Neural cell (in vitro differentiated cells): ENCODE results near the gene BMPR1B. TPM values are rescaled to one million over a fixed set of nuclear protein-coding genes. Genes with fewer than 3 reads are reported as not detected.

Experiments
- H2AFZ ChIP-seq: fragments of 200-600, 300-800 bp; sonication (generic), shearing (Covaris generic); 2 replicates; pipeline ENCODE4 v1.6.0; 2014; ENCODE audit warnings: low read depth, mild to moderate bottlenecking, antibody characterized with exemption, low read length, moderate library complexity
- H3F3A ChIP-seq: fragments of 200-600 bp; shearing (Covaris generic); 2 replicates; pipeline ENCODE4 v1.6.1; 2016; ENCODE audit warnings: mild to moderate bottlenecking, moderate library complexity, mixed read lengths, antibody characterized with exemption, low read length; ENCODE audit not compliant: insufficient read depth, poor library complexity, severe bottlenecking
- H3K27ac ChIP-seq: fragments of 200-600, 300-800 bp; sonication (generic), shearing (Covaris generic); 2 replicates; pipeline ENCODE4 v1.5.1; 2014; ENCODE audit warnings: mild to moderate bottlenecking, low read length, moderate library complexity
- H3K27me3 ChIP-seq: fragments of 300-800, 200-600 bp; sonication (generic), shearing (Covaris generic); 2 replicates; pipeline ENCODE4 v1.6.0; 2014; ENCODE audit warnings: mild to moderate bottlenecking, low read depth, low read length, moderate library complexity; ENCODE audit not compliant: insufficient read depth
- H3K36me3 ChIP-seq: fragments of 300-800, 200-600 bp; sonication (generic), shearing (Covaris generic); 2 replicates; pipeline ENCODE4 v1.5.1; 2014; ENCODE audit warnings: mild to moderate bottlenecking, antibody characterized with exemption, low read length, moderate library complexity; ENCODE audit not compliant: insufficient read depth
- H3K4me2 ChIP-seq: fragments of 300-800, 200-600 bp; sonication (generic), shearing (Covaris generic); 2 replicates; pipeline ENCODE4 v1.6.0; 2014; ENCODE audit warnings: mild to moderate bottlenecking, low read length
- H3K4me3 ChIP-seq: fragments of 300-800, 200-600 bp; sonication (generic), shearing (Covaris generic); 2 replicates; pipeline ENCODE4 v1.5.1; 2014; ENCODE audit warnings: mild to moderate bottlenecking, low read length, moderate library complexity
- H3K79me2 ChIP-seq: fragments of 200-600 bp; shearing (Covaris generic); replicated peaks from 2 replicates; pipeline ENCODE4 v1.6.0; 2014; ENCODE audit warnings: mild to moderate bottlenecking, low read length, moderate library complexity; ENCODE audit not compliant: insufficient read depth
- H3K9ac ChIP-seq: fragments of 300-800, 200-600 bp; sonication (generic), shearing (Covaris generic); 2 replicates; pipeline ENCODE4 v1.6.1; 2016; ENCODE audit warnings: mild to moderate bottlenecking, low read length, mixed read lengths
- H3K9me2 ChIP-seq: fragments of 200-600 bp; shearing (Covaris generic); 2 replicates; pipeline ENCODE4 v1.6.1; 2016; ENCODE audit warnings: mild to moderate bottlenecking, low read length, mixed read lengths; ENCODE audit not compliant: insufficient read depth
- H3K9me3 ChIP-seq: fragments of 200-600, 300-800 bp; sonication (generic), shearing (Covaris generic); 2 replicates; pipeline ENCODE4 v1.6.1; 2016; ENCODE audit warnings: mild to moderate bottlenecking, mixed run types, low read length, moderate library complexity, mixed read lengths
- H4K20me1 ChIP-seq: fragments of 200-600 bp; shearing (Covaris generic); 2 replicates; pipeline ENCODE4 v1.6.1; 2016; ENCODE audit warnings: mild to moderate bottlenecking, mixed run types; ENCODE audit not compliant: insufficient read depth
- CTCF ChIP-seq: fragments of 450-650 bp; IDR thresholded peaks from 2 replicates; pipeline ENCODE4 v1.5.1; 2014; ENCODE audit warnings: antibody characterized with exemption, mild to moderate bottlenecking, moderate library complexity; ENCODE audit not compliant: poor library complexity, severe bottlenecking
- EP300 ChIP-seq: fragments of 450-650 bp; conservative IDR thresholded peaks from 2 replicates; pipeline ENCODE4 v1.6.1; 2014; ENCODE audit warnings: antibody characterized with exemption, mild to moderate bottlenecking, moderate library complexity; ENCODE audit not compliant: poor library complexity, severe bottlenecking
- EZH2 ChIP-seq: fragments of 200-600, 300-800 bp; shearing (Covaris generic), sonication (generic); IDR thresholded peaks from 2 replicates; pipeline ENCODE4 v1.6.1; 2014; ENCODE audit warnings: antibody characterized with exemption, low read length, borderline replicate concordance, mild to moderate bottlenecking; ENCODE audit not compliant: insufficient read depth, poor library complexity, severe bottlenecking
- MXI1 ChIP-seq: fragments of 450-650 bp; conservative IDR thresholded peaks from 2 replicates; pipeline ENCODE4 v1.6.1; 2014; ENCODE audit warnings: antibody characterized with exemption, mild to moderate bottlenecking; ENCODE audit not compliant: poor library complexity, severe bottlenecking
- POLR2AphosphoS5 ChIP-seq: IDR thresholded peaks from 2 replicates; pipeline ENCODE4 v1.6.1; 2012
- RAD21 ChIP-seq: fragments of 450-650 bp; conservative IDR thresholded peaks from 2 replicates; pipeline ENCODE4 v1.6.1; 2014; ENCODE audit warnings: antibody characterized with exemption, mild to moderate bottlenecking, moderate library complexity
- REST ChIP-seq: IDR thresholded peaks from 2 replicates; pipeline ENCODE4 v1.6.1; 2012; ENCODE audit warnings: borderline replicate concordance
- SMC3 ChIP-seq: fragments of 450-650 bp; conservative IDR thresholded peaks from 2 replicates; pipeline ENCODE4 v1.6.1; 2014; ENCODE audit warnings: antibody characterized with exemption, mild to moderate bottlenecking, moderate library complexity; ENCODE audit not compliant: poor library complexity
- TAF1 ChIP-seq: IDR thresholded peaks from 2 replicates; pipeline ENCODE4 v1.6.1; 2012; ENCODE audit warnings: low read depth
- polyA plus RNA-seq: library from polyadenylated mRNA; depleted of rRNA; stranded (reverse); fragments of >200 nt; gene quantifications from 2 replicates; pipeline ENCODE4 v1.2.3, GENCODE V29; 2014

Gene BMPR1B
- polyA plus RNA-seq, 1 donor from 2014 or later = 1.6 TPM

- H3K9me2 ChIP-seq = no peaks in the 10 kb centered on the region
- no peak overlapping the region for H2AFZ ChIP-seq
- no peaks in the 10 kb centered on the region for H4K20me1 ChIP-seq
- no peak overlapping the region for H3K9ac ChIP-seq
- no peaks in the 10 kb centered on the region for H3K27me3 ChIP-seq
- TF ChIP-seq SMC3 (no peak), EP300 (no peak), MXI1 (no peak), TAF1 (no peak), POLR2AphosphoS5 (no peak), REST (no peak), RAD21 (no peak), CTCF (no peak), EZH2 (no peak)
- no peak overlapping the region for H3K4me3 ChIP-seq
- H3K9me3 ChIP-seq = no peaks in the 10 kb centered on the region
- no peaks in the 10 kb centered on the region for H3K36me3 ChIP-seq
- H3K27ac ChIP-seq = no peak overlapping the region
- no peaks in the 10 kb centered on the region for H3F3A ChIP-seq
- H3K4me2 ChIP-seq = no peak overlapping the region
- no peaks in the 10 kb centered on the region for H3K79me2 ChIP-seq
Observed at GRCh38 chr4:94806376-94806775, 48.6 kb downstream of the BMPR1B start.

- no peak overlapping the region for H3K4me2 ChIP-seq
- H3K9ac ChIP-seq = no peak overlapping the region
- no peaks in the 10 kb centered on the region for H3K36me3 ChIP-seq
- no peaks in the 10 kb centered on the region for H3K9me2 ChIP-seq
- no peaks in the 10 kb centered on the region for H3K79me2 ChIP-seq
- no peaks in the 10 kb centered on the region for H3K27me3 ChIP-seq
- H3K9me3 ChIP-seq = no peaks in the 10 kb centered on the region
- no peak overlapping the region for H3K27ac ChIP-seq
- no peaks in the 10 kb centered on the region for H4K20me1 ChIP-seq
- H3K4me3 ChIP-seq = no peak overlapping the region
- H3F3A ChIP-seq = no peaks in the 10 kb centered on the region
- no peak for TF ChIP-seq SMC3
- TF ChIP-seq POLR2AphosphoS5 = no peak
- TF ChIP-seq RAD21 = no peak
- TF ChIP-seq MXI1 = no peak
- TF ChIP-seq EZH2 = no peak
- TF ChIP-seq EP300 = no peak
- TF ChIP-seq REST = no peak
- TF ChIP-seq CTCF = no peak
- TF ChIP-seq TAF1 = no peak
- no peak overlapping the region for H2AFZ ChIP-seq
Observed at GRCh38 chr4:94811643-94812042, 53.9 kb downstream of the BMPR1B start.
